Stimulated activated CD8-positive, alpha-beta memory T cell treated with anti-CD3 and anti-CD28 coated beads, Interleukin-7, amount 100 ng/mL, for 4 hours (primary cell): ENCODE data around the gene C1GALT1.
"Not testable (repeated sequence)": the region's sequence is repeated elsewhere in the genome, so short reads cannot be mapped to it uniquely, and the experiment has no call there.

Experiments used
- DNase-seq, 2 donors: peaks; one replicate each; pipeline ENCODE4 v3.0.0-alpha.2; 2020; ENCODE audit warnings: low read depth in 2 of 2

C1GALT1 gene

GRCh38 chr7:7237201-7237977 is 55.0 kb downstream of the C1GALT1 start:
- no peak for DNase-seq

GRCh38 chr7:7237978-7238267 is 55.6 kb downstream of the C1GALT1 start:
- DNase-seq, result no peak

DNA sequence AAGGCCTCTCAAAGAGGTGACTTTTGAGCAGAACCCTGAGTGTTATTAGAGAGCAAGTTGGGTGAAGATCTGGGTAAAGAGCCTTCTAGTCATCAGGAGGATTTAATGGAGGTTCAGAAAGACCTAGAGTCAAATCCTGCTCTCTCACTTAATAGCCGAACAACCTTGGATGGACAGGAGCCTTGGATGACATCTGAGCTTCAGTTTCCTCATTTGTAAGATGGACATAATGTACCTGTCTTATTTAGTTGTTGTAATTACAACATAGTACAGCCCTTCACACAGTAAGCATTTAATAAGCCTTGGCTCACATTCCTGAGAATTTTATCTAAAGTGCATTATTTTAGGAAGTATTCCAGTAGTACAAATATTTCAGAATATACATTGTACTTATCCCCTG is 57.0 kb downstream of the C1GALT1 start:
- DNase-seq, result no peak

DNA sequence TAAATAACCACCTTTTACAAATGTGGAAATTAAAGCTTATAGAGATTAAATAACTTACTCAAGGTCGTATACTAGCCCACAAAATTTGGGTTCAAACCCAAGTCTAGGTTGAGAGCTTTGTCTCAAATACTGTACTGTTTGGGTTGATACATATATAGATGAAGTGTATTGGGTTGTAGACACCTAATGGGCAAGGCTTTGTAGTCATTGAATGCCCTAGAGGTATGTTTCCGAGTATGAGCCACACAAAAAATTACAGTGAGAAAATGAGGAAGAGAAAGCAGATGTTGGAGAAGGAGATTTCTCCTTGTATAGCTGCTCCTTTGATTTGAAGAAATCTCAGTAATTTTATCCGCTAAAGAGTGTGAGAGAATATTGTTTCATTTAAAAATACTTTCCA is 60.6 kb downstream of the C1GALT1 start:
- DNase-seq, result no peak

GRCh38 chr7:7245233-7245632 is 62.9 kb downstream of the C1GALT1 start:
- not testable (repeated sequence) for DNase-seq

DNA sequence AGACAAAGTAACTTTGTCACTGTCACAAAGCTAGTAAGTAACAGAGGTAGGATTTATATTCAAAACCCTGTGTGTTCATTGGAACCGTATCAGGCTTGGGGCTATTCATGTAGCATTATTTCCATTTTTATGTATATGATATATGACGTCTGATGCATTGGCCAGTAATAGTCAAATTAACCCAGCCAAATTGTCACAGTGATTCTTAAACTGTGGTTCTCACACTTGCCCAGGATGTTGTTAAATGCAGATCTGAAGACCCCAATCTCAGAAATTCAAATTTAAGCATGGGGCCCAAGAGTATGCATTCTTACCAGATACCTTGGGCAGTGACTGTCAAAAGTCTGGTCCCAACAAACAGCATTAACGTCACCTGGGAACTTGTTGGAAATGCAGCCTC is 63.9 kb downstream of the C1GALT1 start:
- no peak for DNase-seq

- DNase-seq, result no peak
Observed at GRCh38 chr7:7247658-7248057, 65.3 kb downstream of the C1GALT1 start.

DNA sequence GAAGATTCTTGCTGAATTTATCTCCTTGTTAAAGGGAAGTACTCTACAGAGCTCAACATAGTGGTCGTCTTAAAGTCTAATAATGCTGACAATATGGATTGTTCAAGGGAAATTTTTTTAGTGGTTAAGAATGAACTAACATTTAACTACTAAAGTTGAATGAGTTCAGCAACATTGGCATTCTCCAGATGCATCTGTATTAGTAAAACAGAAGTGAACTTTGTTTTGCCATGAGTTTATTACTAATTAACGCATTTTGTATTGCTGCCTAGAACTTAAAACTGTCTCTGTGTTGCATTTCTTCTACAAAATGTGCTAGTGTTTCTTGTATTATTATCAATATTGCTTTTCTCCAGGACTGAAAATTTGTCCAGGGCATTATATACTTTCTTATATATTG is 67.5 kb downstream of the C1GALT1 start:
- DNase-seq, result no peak

DNA sequence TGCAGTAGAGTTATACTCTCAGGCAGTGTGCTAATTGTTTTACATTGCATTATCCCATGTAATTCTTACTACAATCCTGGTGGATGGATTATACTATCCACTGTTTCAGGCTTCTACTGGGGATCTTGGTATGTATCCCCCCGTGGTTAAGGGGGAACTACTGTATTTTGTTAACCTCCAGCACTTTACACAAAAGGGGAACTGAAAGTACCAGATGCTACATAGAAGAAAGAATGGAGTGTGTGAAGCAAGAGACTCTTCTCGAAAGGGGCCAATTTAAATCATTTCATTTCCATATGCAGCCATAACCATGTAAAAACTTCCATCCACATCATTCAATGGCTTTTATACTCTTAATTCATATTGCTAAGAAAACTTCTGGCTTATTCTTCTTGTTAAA is 69.4 kb downstream of the C1GALT1 start:
- DNase-seq, result no peak

DNA sequence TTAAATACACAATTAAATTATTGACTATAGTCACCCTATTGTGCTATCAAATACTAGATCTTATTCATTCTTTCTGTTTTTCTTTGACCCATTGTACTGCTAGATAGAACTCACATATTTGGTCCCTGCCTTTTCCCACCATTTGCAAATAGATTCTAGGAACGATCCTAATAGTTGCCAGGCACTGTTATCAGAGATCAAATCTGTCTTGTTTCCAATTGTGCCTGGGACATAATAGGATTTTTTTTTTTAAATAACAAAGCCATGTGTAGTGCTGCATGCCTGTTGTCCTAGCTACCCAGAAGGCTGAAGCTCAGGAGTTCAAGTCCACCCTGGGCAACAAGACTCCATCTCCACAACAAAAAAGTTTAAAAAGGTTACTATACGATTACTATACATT is 72.0 kb downstream of the C1GALT1 start:
- DNase-seq, result no peak

DNA sequence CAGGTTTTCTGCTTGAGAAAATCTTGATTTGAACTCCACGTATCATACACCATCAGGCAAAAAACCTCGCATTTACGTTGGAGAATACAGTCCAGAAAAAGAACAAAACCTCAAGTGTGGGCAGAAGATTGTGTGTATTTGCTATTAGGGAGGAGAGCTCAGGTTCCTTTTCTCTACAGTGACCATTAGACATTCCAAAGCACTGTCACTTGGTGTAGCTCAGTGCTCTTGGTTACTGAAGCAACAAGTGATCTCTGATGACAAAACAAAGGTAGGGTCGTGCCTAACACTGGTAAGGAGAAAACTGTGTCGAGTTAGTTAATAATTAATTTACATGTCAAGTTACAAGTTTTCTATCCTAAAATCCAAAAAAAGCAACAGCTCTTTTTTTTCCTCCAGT is 72.6 kb downstream of the C1GALT1 start:
- DNase-seq, result no peak

DNA sequence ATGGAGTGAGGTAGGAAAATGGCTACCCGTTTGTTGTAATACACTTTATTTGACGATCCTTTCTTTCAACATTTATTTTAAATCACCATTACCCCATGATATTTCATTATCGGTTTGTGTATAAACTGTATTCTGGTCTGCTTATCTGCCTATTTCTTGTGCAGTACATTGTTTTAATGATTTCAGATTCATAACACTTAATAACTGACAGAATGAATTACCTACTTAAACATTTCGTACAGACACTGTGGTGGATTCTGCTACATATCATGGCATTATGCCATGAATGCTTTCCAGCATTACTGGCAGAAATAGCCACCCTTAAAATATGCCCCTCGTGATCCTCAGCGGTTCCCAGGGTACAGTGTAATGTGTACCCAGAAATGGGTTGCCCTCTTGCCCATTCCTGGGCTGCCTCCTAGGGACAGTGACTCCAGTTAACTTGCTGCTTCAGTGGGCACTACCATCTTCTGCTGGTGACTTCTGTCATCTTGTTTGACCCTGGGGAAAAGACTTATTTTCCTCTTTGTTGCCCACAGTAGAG is 74.5 kb downstream of the C1GALT1 start:
- no peak for DNase-seq

- DNase-seq, result no peak
Observed at GRCh38 chr7:7257899-7258692, 75.8 kb downstream of the C1GALT1 start.

- no peak for DNase-seq
Observed at GRCh38 chr7:7261863-7262262, 79.5 kb downstream of the C1GALT1 start.

DNA sequence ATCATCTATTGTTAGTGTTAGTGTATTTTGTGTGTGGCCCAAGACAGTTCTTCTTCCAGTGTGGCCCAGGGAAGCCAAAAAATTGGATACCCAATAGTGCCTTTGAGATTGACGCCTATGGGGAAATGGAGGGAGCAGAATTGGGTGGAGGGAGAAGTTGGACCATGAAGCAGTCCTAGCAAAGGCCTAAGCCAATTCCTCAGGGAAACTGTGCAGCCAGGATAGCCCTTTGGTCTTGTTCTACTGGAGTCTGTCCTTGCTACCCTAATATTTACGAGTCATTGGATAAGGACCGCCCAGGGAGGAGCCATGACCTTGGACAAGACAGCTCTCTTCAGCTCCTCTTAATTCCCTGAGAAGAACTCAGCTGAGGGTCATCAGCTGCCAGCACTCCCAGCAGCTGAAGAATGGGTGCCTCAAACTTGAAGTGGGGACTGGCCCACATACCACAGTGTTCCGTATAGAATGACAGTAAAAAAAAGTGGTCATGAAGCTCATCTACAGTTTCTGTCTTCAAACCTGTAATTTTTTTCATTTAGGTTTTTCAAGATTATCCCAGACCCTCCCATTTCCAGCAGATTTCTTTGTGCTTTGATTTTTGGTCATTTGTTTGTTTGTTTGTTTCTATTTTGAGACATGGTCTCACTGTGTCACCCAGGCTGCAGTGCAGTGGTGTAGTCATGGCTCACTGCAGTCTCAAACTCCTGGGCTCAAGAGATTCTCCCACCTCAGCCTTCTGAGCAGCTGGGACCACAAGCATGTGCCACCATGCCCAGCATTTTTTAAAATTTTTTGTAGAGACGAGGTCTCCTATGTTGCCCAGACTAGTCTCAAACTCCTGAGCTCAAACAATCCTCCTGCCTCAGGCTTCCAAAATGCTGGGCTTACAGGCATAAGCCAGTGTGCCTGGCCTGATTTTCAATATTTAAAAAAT is 81.2 kb downstream of the C1GALT1 start:
- DNase-seq, result no peak

- no peak for DNase-seq
Observed at GRCh38 chr7:7264306-7265040, 82.1 kb downstream of the C1GALT1 start.

DNA sequence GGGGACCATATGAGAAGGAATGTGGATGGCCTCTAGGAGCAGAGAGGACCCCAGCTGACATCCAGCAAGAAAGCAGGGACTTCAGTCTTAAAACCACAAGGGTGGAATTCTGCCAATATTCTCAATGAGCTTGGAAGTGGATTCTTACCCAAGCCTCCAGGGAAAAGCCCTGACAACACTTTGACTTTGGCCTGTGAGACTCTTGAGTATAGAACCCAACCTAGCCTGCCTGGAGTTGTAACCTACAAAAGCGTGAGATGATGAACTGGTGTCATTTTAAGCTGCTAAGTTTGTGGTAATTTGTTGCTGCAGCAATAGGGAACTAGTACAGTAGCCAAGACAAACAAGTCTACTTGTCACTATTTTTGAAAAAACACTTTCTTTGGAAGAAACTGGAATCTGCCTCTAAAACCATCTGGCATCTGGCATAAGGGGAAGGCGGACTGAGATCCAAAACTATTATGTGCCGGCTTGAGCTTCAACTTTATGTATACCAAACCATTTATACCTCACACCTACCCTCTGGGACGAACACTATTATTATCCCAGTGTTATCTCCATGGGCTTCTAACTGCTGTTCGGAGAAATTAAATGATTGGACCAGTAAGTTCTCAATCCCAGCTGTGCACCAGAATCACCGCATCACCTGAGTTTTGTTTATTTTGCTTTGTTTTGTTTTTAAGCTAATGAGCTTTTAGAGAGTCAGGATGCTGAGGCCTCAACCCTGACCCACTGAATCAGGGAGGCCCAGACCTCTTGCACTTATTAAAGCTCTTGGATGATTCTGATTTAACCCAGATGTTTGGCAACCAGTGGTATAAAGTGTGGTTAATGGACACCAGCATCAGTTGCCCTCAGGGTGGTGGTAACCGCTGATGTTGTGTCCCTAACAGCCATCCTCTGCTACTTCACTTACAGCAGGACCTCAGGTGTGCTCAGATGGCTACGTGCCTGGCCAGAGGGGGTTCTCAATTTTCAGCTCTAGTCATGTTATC is 83.0 kb downstream of the C1GALT1 start:
- no peak for DNase-seq

DNA sequence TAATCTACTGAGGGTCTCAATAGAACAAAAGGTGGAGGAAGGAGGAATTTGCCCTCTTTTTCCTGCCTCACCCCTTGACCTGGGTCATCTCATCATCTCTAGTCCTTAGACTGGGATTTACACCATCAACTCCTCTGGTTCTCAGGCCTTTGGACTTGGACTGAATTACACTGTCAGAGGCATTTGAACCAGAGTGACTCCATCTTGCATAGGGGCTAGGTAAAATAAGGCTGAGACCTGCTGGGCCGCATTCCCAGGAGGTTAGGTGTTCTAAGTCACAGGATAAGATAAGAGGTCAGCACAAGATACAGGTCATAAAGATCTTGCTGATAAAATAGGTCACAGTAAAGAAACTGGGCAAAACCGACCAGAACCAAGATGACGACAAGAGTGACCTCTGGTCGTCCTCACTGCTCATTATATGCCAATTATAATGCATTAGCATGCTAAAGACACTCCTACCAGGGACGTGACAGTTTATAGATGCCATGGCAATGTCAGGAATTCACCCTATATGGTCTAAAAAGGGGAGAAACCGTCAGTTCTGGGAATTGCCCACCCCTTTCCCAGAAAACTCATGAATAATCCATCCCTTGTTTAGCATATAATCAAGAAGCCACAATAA is 84.0 kb downstream of the C1GALT1 start:
- DNase-seq, result no peak

GRCh38 chr7:7271094-7271874 is 88.9 kb downstream of the C1GALT1 start:
- DNase-seq, result no peak
